AG09319 (cell line): ENCODE measurements around the gene TANC1.

Experiments
- DNase-seq: peaks from one replicate; pipeline ENCODE4 v3.0.0-alpha.2; 2010; ENCODE audit warnings: low read depth; ENCODE audit errors: extremely low read depth
- TF ChIP-seq, protein P1 (sequence below): IDR thresholded peaks from 2 replicates; pipeline ENCODE4 v1.5.1; 2011; ENCODE audit warnings: low read depth, mild to moderate bottlenecking, inconsistent platforms, low read length, moderate library complexity

The TANC1 gene

DNA sequence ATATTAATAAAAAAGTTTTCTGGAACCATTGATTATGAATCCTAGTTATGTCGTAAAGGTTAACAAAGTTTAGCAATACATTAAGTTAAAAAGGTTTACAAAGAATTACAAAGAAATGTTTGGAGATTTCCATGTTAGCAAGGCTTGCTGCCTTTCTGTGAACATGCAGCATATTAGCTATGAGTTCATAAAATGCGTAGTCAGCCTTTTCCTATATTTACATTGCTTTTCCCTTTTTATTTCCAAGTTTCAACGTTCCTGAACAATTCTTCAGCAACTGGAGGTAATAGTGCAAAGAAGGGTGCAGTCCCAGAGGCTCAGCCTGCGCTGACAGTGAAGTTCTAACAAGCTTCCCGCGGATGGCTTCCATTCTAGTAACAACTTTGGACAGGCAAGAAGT lies 266.4 kb downstream of the TANC1 start:
- TF ChIP-seq, protein P1, sequence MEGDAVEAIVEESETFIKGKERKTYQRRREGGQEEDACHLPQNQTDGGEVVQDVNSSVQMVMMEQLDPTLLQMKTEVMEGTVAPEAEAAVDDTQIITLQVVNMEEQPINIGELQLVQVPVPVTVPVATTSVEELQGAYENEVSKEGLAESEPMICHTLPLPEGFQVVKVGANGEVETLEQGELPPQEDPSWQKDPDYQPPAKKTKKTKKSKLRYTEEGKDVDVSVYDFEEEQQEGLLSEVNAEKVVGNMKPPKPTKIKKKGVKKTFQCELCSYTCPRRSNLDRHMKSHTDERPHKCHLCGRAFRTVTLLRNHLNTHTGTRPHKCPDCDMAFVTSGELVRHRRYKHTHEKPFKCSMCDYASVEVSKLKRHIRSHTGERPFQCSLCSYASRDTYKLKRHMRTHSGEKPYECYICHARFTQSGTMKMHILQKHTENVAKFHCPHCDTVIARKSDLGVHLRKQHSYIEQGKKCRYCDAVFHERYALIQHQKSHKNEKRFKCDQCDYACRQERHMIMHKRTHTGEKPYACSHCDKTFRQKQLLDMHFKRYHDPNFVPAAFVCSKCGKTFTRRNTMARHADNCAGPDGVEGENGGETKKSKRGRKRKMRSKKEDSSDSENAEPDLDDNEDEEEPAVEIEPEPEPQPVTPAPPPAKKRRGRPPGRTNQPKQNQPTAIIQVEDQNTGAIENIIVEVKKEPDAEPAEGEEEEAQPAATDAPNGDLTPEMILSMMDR, result no peak
- no peak for DNase-seq

DNA sequence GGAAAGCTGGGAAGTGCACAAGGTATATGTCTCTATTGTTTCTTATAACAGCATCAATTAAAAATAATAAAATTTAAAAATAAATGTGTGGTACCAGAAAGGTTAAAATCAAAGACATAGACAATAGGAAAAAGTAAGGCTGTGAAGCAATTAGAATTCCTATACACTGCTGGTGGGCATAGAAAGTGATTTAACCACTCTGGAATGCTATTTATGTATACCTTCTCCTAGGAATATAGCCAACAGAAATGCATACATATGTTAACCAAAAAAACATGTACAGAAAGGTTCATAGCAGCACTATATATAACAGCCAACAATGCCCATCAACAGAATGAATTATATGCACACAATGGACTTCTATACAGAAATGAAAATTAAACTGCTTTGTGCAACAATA lies 275.1 kb downstream of the TANC1 start:
- DNase-seq, result no peak
- TF ChIP-seq, protein P1, result no peak

DNA sequence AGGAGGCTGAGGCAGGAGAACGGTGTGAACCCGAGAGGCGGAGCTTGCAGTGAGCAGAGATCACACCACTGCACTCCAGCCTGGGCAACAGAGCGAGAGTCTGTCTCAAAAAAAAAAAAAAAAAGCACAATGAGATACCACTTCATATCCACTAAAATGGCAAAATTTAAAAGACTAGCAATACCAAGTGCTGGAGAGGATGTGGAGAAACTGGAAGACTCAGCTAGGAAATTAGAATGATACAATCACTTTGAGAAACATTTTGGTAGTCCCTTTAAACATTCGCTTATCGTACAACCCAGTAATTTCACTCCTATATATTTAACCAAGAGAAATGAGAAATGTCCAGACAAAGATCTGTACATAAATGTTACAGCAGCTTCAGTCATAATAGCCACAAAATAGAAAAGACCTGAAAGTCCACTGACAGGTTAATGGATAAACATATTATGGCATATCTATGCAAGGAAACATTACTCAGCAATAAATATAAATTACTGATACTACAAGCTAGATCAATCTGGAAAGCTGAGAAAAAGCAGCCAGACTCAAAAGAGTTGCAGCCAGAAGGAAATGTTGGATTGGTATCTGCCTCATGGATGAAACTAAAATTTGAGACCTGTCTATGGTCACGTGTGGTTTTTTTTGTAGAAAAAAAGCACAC lies 278.0 kb downstream of the TANC1 start:
- TF ChIP-seq, protein P1, result no peak
- no peak for DNase-seq

DNA sequence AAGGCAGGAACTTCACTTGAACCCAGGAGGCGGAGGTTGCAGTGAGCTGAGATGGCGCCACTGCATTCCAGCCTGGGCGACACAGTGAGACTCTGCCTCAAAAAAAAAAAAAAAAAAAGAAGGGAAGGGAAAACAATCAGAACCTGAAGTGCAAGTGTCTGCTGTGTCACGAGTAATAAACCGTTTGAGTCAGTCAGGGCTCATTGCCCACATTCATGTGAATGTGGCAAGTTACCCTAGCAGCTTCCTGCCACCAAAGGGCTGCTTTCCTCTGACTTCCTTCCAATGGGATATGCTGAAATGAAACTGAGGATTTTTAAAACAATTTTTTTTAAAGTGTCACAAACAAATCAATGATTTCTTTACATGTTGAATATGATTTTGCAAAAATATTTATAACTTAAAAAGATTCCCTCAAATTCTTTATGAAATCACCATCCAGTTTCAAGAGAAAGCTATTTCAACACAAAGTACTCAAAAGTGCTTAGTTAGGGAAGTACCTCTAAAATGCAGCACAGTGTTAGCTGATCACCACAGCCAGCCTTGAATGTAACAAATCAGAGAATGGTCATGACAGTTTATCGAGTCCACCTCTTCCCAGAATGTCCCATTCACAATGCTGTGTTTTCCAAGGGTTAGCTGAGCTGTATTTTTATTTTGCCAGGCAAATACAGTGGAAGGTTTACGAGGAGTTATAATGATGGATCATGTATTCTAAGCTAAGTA lies 281.7 kb downstream of the TANC1 start:
- TF ChIP-seq, protein P1, result no peak
- no peak for DNase-seq

DNA sequence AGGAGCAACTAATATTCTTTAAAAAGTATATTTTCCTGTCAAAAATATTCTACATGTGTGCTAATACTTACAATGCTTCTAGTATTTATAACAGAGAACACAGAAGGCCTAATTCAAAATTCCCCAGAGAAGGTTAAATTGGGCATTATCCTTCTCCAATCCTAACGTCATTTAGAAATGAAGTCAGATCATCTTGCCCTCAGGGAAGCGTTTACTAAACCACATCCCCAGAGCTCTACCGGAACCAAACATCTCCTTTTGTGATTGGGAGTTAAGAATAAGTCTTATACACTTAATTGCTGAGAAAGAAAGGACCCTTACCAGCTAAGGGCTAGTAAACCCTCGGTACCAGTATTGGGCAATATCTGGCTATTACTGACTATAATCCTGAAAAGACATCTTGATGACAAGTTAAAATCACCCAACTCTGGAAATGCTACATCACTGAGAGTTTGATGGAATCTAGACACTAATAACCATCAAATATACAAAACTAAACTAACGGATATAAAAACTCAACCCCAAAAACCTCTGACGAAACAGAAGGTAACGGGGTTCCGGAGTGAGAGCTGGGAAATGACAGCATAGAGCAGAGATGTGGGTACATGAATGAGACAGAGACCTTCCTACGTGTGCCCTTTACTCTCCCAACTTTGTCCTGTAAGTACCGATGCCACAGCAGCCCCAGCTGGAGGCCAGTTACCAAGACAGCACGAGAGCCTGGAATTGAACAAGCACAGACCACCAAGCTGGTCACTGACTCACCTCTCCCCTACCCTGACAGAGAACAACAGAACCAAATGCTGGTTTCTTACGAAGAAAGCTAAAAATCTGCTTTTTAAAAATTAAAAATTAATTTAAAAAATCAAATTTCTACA lies 283.1 kb downstream of the TANC1 start:
- TF ChIP-seq, protein P1, result no peak
- no peak for DNase-seq

DNA sequence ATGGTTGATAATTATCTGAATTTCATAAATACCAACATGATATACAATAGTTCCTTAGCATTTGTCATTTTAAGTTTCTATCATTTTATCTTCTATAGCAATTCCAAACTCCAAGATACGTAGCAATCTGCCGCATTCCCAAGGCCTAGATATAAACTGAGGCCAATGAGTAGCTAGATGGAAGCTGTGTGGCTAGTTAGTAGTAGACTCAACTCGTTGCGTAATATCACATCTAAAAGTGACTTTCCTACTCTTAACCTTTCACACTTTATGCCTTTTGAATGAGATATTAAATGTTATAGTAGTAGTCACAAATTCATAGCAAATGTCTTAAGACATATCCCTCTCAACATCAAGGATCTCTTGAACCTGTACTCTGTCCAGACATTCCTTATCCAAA lies 284.5 kb downstream of the TANC1 start:
- DNase-seq, result no peak
- TF ChIP-seq, protein P1, result no peak
